ENCODE results near the gene CABLES1. TPM values are rescaled to one million over a fixed set of nuclear protein-coding genes. Genes with fewer than 3 reads are reported as not detected.

Gene CABLES1
- total and polyA plus RNA-seq, 2 of the 8 experiments (the other 6 are each of a cell fraction or from before 2014, with no cell fraction given): 9.2 to 26.4 TPM

GRCh38 chr18:23154030-23154429 lies 18.7 kb downstream of the CABLES1 start:
- WGBS, 2 experiments (ENCODE audit: extremely low coverage in 1 of 2, insufficient coverage in 1 of 2, insufficient read length in 1 of 2, insufficient replicate concordance in 2 of 2, low coverage in 1 of 2, low lambda C conversion rate in 2 of 2, missing lambda C conversion rate in 1 of 2): 95% methylated on average over 6 of the region's 6 CpGs; no CpG with 5 or more reads in 1 of the 2 experiments
- FAIRE-seq: no peak
- Histone ChIP-seq H2AK5ac (ENCODE audit: low read depth, low read length) (no peak overlapping the region), H4K20me1 (replicated peaks in 1 of 2; ENCODE audit: control insufficient read depth in 1 of 2, insufficient read depth in 2 of 2, low read length in 2 of 2) (peaks cover 0 to 7% of the 10 kb centered on the region in 2 experiments), H3K56ac (replicated peaks; ENCODE audit: insufficient read length, low read depth, low read length) (no peak overlapping the region), H4K8ac (ENCODE audit: extremely low read depth, insufficient read depth, low read length) (no peak overlapping the region), H3K4me3 (ENCODE audit: extremely low read depth in 1 of 4, insufficient read depth in 2 of 4, low read depth in 3 of 4, low read length in 4 of 4) (no peak overlapping the region), H4K91ac (replicated peaks; ENCODE audit: insufficient read length, low read length) (no peak overlapping the region), H2AFZ (ENCODE audit: low read length) (no peak overlapping the region), H3K9ac (replicated peaks in 1 of 4; ENCODE audit: extremely low read depth in 1 of 4, low read depth in 3 of 4, low read length in 3 of 4) (no peak overlapping the region), H2BK15ac (ENCODE audit: low read length) (no peak overlapping the region), H4K5ac (ENCODE audit: insufficient read length, low read depth, low read length) (no peak overlapping the region), H3K23ac (ENCODE audit: insufficient read length) (no peak overlapping the region), H2BK120ac (replicated peaks; ENCODE audit: low read depth, low read length) (no peak overlapping the region), H3K27ac (ENCODE audit: low read depth, low read length) (no peak overlapping the region), H3K36me3 (ENCODE audit: control insufficient read depth in 2 of 4, insufficient read depth in 4 of 4, low read length in 3 of 4) (peaks cover 0 to 4% (median 0%) of the 10 kb centered on the region in 4 experiments; a peak in 1 of 8 replicates), H3K9me3 (ENCODE audit: insufficient read depth in 2 of 2, low read depth in 1 of 2, low read length in 1 of 2) (no peaks in the 10 kb centered on the region), H3K4me1 (replicated peaks in 1 of 4; ENCODE audit: control insufficient read depth in 3 of 4, insufficient read depth in 4 of 4, low read length in 3 of 4) (peaks cover 4 to 12% (median 7%) of the 10 kb centered on the region in 4 experiments; a peak in 6 of 7 replicates), H3K14ac (ENCODE audit: insufficient read length) (no peak overlapping the region), H2BK20ac (ENCODE audit: low read length) (no peak overlapping the region), H3K4me2 (ENCODE audit: insufficient read depth in 1 of 2, low read depth in 2 of 2, low read length in 2 of 2) (no peak overlapping the region), H3K23me2 (ENCODE audit: low read depth, low read length) (no peaks in the 10 kb centered on the region), H2BK5ac (ENCODE audit: low read depth, low read length) (no peak overlapping the region), H3K4ac (replicated peaks; ENCODE audit: insufficient read length, low read depth, low read length) (no peak overlapping the region), H3K18ac (ENCODE audit: extremely low read depth, low read length) (no peak overlapping the region), H3K27me3 (replicated peaks in 1 of 4; ENCODE audit: control insufficient read depth in 3 of 4, extremely low read depth in 1 of 4, insufficient read depth in 3 of 4, low read length in 3 of 4) (no peaks in the 10 kb centered on the region), H3K79me2 (ENCODE audit: control insufficient read depth in 1 of 2, insufficient read depth in 2 of 2, low read length in 2 of 2) (peaks cover 12 to 90% of the 10 kb centered on the region in 2 experiments), H3K79me1 (ENCODE audit: low read depth, low read length) (peaks cover 14% of the 10 kb centered on the region), H2BK12ac (ENCODE audit: low read depth, low read length) (no peak overlapping the region; the same call in 1 of the 2 replicates)
- ChIA-PET CTCF (ENCODE audit: partially characterized antibody) (no interaction called here), POLR2A (ENCODE audit: partially characterized antibody) (interaction anchor here (1.6 kb wide), 1 partner anchor 14 kb away, joined by 5 read pairs; no protein-coding TSS in a partner anchor)
- no peak for DNase-seq (ENCODE audit: low read depth in 1 of 2, low spot score in 2 of 2)
- no peak for TF ChIP-seq EP300 (IDR thresholded peaks at IDR 0.05; ENCODE audit: borderline replicate concordance in 1 of 2, low read depth in 2 of 2, low read length in 2 of 2)
